GM19468 (cell line): ENCODE results near the gene OR12D1.

Experiments used
- ATAC-seq: cut with Tn5 transposase; IDR thresholded peaks from one replicate; pipeline ENCODE4 v1.9.1; 2021; ENCODE audit warnings: mild to moderate bottlenecking, moderate library complexity, moderate number of reproducible peaks; ENCODE audit not compliant: unreplicated experiment; ENCODE audit errors: extremely low read depth

Gene OR12D1

GRCh38 chr6:29462022-29462421, 47.3 kb downstream of the OR12D1 start:
- no peak for ATAC-seq

- ATAC-seq, result no peak
These were observed 50.6 kb downstream of the OR12D1 start for GRCh38 chr6:29465279-29465678.

DNA sequence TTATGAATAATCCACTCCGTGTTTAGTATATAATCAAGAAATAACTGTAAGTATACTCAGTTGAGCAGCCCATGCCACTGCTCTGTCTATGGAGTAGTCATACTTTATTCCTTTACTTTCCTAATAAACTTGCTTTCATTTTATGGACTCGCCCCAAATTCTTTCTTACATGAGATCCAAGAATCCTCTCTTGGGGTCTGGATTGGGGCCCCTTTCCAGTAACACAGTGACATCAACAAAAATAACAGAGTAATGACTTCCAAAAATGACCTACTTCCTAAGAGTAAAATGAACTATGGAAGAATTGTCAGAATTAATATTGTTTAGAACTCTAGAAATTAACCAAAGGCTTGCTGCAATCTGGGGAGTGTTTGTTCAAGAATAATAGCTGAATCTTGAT, 51.1 kb downstream of the OR12D1 start:
- ATAC-seq, result no peak

- ATAC-seq, result no peak
These were observed 51.5 kb downstream of the OR12D1 start for GRCh38 chr6:29466241-29466640.
